Measurements from ENCODE around the gene FTCD. TPM values are rescaled to one million over a fixed set of nuclear protein-coding genes. Genes with fewer than 3 reads are reported as not detected.

Gene FTCD
- total RNA-seq, 1 experiment from 2014 or later, result 0.40 TPM

DNA sequence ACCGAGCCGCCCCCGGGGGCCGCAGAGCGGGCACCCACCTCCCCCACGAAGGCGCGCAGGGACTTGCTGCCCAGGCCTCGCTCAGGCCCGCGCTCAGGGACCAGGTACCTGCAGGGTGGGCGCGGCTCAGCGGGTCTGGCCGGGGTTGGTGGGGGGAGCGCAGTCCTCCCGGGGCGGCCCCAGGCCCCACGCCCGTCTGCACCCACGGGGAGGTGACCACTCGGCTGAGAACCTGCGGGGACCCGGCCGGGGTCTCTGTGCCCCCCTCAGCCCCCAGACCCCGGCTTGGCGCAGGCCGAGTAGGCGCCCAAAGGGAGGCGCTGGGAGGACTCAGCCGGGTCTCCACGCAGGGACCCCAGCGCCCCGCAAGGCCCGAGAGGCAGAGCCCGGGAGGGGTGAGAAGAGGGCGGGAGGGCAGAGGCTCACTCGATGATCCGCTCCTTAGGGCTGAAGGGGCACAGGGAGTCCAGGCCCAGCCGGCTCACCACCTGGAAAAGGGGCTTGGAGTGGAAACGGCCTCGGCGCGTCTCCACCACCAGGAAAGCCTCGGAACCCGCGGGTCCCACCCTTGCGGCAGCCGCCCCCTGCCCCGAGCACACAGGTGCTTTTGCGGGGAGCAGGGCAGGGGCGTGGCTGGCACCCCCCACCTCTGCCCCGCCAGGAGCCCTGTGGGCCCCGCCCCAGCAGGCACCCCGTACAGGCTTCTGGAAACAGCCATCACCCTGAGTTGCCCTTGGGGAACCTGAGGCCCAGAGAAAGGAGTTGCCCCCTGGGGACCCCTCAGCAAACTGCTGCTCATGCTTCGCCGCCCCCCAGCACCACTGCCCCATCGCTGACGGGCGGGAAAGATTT, 9.3 kb downstream of the FTCD start:
- intact Hi-C loops (cut with micrococcal nuclease), result loop anchor here (2.0 to 5.0 kb wide), 2 partner anchors 43 to 141 kb away; partner anchors contain the start of genes MCM3AP and YBEY

DNA sequence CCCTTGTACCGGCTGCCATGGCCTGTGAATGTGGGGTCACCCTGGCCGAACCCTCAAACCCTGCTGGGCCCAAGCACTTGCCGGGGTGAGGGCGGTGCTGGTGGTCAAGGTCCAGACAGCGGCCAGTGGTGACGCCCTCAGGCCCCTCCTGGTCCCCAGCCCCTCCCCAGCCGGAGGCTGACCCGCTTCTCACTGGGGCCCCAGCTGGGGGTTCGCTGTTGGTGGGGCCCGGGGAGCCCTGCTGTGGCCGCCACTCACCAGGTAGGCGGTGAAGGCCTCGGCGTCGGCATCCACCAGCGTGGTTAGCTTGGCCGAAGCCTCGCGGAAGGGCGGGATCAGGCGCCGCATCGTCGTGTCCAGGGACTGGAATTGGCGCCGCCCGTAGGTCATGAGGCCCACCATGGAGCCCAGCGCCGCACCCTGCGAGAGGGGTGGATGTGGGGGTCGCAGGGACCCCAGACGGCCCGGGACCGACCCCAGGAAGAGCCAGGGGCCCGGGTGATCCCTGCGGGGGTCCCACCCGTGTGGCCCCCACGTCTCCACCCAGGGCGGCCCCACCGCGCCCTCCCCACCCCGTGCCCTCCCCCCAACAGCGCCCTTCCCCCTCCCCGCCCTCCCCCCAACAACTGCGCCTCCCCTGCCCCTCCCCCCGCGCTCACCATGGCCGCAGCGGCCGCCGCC, 10.1 kb downstream of the FTCD start:
- TF ChIP-seq EZH2 (IDR thresholded peaks at IDR 0.05; ENCODE audit: low read length, unreplicated experiment) (no peak), EZH2phosphoT487 (IDR thresholded peaks at IDR 0.05; ENCODE audit: borderline replicate concordance, low read length) (no peak)
- TF ChIP-seq, protein P1, sequence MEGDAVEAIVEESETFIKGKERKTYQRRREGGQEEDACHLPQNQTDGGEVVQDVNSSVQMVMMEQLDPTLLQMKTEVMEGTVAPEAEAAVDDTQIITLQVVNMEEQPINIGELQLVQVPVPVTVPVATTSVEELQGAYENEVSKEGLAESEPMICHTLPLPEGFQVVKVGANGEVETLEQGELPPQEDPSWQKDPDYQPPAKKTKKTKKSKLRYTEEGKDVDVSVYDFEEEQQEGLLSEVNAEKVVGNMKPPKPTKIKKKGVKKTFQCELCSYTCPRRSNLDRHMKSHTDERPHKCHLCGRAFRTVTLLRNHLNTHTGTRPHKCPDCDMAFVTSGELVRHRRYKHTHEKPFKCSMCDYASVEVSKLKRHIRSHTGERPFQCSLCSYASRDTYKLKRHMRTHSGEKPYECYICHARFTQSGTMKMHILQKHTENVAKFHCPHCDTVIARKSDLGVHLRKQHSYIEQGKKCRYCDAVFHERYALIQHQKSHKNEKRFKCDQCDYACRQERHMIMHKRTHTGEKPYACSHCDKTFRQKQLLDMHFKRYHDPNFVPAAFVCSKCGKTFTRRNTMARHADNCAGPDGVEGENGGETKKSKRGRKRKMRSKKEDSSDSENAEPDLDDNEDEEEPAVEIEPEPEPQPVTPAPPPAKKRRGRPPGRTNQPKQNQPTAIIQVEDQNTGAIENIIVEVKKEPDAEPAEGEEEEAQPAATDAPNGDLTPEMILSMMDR (conservative IDR thresholded peaks at IDR 0.05; ENCODE audit: low read depth, low read length), result no peak
- H3F3A ChIP-seq (ENCODE audit: low read length, unreplicated experiment), result peaks cover 7% of the 10 kb centered on the region
- no peaks in the 10 kb centered on the region for H3K36me3 ChIP-seq (ENCODE audit: low read depth, low read length)
- ATAC-seq (no peak), DNase-seq (no peak)
- H3K27me3 ChIP-seq (ENCODE audit: low read length), result no peaks in the 10 kb centered on the region
- no peaks in the 10 kb centered on the region for H4K20me1 ChIP-seq (ENCODE audit: low read length)
- no peak overlapping the region for H3K4me2 ChIP-seq (ENCODE audit: low read length)
- POLR2A ChIA-PET (ENCODE audit: unreplicated experiment), result no interaction called here
- no TSS peak for BruUV-seq (replicated peaks)
- H2AFZ ChIP-seq (ENCODE audit: low read length), result no peak overlapping the region
- H3K4me1 ChIP-seq (ENCODE audit: insufficient read depth, low read length), result peaks cover 5% of the 10 kb centered on the region; the same call in 1 of the 2 replicates
- CTCF ChIA-PET, result no interaction called here
- no peaks in the 10 kb centered on the region for H3K9me2 ChIP-seq (replicated peaks; ENCODE audit: low read length)
- intact Hi-C loops (cut with micrococcal nuclease), result loop anchor here (5.0 kb wide), 1 partner anchor 142 kb away; the partner anchor contains the start of genes MCM3AP and YBEY
- no peaks in the 10 kb centered on the region for H3K9me3 ChIP-seq (ENCODE audit: low read length)
- H3K9ac ChIP-seq (ENCODE audit: low read length), result no peak overlapping the region
- H3K79me2 ChIP-seq (ENCODE audit: low read length), result no peaks in the 10 kb centered on the region
- H3K27ac ChIP-seq (ENCODE audit: low read length), result no peak overlapping the region
- no peak overlapping the region for H3K4me3 ChIP-seq (ENCODE audit: low read length)

More for the DNA sequence above, 9.3 kb downstream of the FTCD start:
- ATAC-seq, result no peak
- Histone ChIP-seq H4K20me1 (ENCODE audit: low read length) (no peaks in the 10 kb centered on the region), H3K27ac (ENCODE audit: low read length) (no peak overlapping the region), H3K27me3 (ENCODE audit: low read length) (no peaks in the 10 kb centered on the region), H3K9me2 (replicated peaks; ENCODE audit: low read length) (no peaks in the 10 kb centered on the region), H3K4me3 (ENCODE audit: low read length) (no peak overlapping the region), H3K79me2 (ENCODE audit: low read length) (no peaks in the 10 kb centered on the region), H3K9ac (ENCODE audit: low read length) (no peak overlapping the region), H2AFZ (ENCODE audit: low read length) (no peak overlapping the region), H3K9me3 (ENCODE audit: low read length) (no peaks in the 10 kb centered on the region), H3K4me2 (ENCODE audit: low read length) (no peak overlapping the region), H3K36me3 (ENCODE audit: low read depth, low read length) (no peaks in the 10 kb centered on the region), H3K4me1 (ENCODE audit: insufficient read depth, low read length) (peaks cover 5% of the 10 kb centered on the region; the same call in 1 of the 2 replicates), H3F3A (ENCODE audit: low read length, unreplicated experiment) (peaks cover 7% of the 10 kb centered on the region)
- POLR2A ChIA-PET (ENCODE audit: unreplicated experiment), result no interaction called here
- DNase-seq, result no peak
- CTCF ChIA-PET, result no interaction called here
- BruUV-seq (replicated peaks), result no TSS peak
- TF ChIP-seq EZH2 (IDR thresholded peaks at IDR 0.05; ENCODE audit: low read length, unreplicated experiment), result no peak
- no peak for TF ChIP-seq EZH2phosphoT487 (IDR thresholded peaks at IDR 0.05; ENCODE audit: borderline replicate concordance, low read length)
- TF ChIP-seq, protein P1 (conservative IDR thresholded peaks at IDR 0.05; ENCODE audit: low read depth, low read length), result no peak
